ENCODE results near the gene CISD3. TPM values are rescaled to one million over a fixed set of nuclear protein-coding genes. Genes with fewer than 3 reads are reported as not detected.

The CISD3 gene
- total and polyA plus RNA-seq, 2 of the 4 experiments (the other 2 are of a cell fraction) = 1.3 to 14.1 TPM

GRCh38 chr17:38768417-38768816, 38.3 kb downstream of the CISD3 start:
- ChIA-PET CTCF (no interaction called here), POLR2A (ENCODE audit: unreplicated experiment) (no interaction called here)
- TF ChIP-seq BHLHE40 (IDR thresholded peaks at IDR 0.05; ENCODE audit: low read depth, low read length) (no peak), FOS (IDR thresholded peaks at IDR 0.05; ENCODE audit: low read depth, low read length) (no peak), MAFK (IDR thresholded peaks at IDR 0.05; ENCODE audit: low read depth, low read length) (no peak), RAD21 (IDR thresholded peaks at IDR 0.05; ENCODE audit: low read length) (no peak), USF2 (IDR thresholded peaks at IDR 0.05; ENCODE audit: low read depth, low read length) (no peak), CTCF (conservative IDR thresholded peaks at IDR 0.05; ENCODE audit: low read depth, low read length) (no peak), CHD1 (IDR thresholded peaks at IDR 0.05; ENCODE audit: low read depth, low read length) (no peak), POLR2A (IDR thresholded peaks at IDR 0.05; ENCODE audit: low read depth, low read length) (no peak), MXI1 (IDR thresholded peaks at IDR 0.05; ENCODE audit: borderline replicate concordance, low read depth, low read length) (no peak), SMC3 (IDR thresholded peaks at IDR 0.05; ENCODE audit: low read depth, low read length) (no peak), NFE2L2 (IDR thresholded peaks at IDR 0.05; ENCODE audit: low read depth, low read length) (no peak), RFX5 (IDR thresholded peaks at IDR 0.05; ENCODE audit: low read depth, low read length) (no peak), CEBPB (IDR thresholded peaks at IDR 0.05; ENCODE audit: low read depth, low read length) (no peak), MAZ (IDR thresholded peaks at IDR 0.05; ENCODE audit: borderline replicate concordance, low read depth, low read length) (no peak)
- TF ChIP-seq, protein P1, sequence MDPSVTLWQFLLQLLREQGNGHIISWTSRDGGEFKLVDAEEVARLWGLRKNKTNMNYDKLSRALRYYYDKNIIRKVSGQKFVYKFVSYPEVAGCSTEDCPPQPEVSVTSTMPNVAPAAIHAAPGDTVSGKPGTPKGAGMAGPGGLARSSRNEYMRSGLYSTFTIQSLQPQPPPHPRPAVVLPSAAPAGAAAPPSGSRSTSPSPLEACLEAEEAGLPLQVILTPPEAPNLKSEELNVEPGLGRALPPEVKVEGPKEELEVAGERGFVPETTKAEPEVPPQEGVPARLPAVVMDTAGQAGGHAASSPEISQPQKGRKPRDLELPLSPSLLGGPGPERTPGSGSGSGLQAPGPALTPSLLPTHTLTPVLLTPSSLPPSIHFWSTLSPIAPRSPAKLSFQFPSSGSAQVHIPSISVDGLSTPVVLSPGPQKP (IDR thresholded peaks at IDR 0.05; ENCODE audit: borderline replicate concordance, low read depth, low read length) = no peak
- Histone ChIP-seq H3K23ac (ENCODE audit: low read depth, low read length) (no peak overlapping the region), H3K27ac (ENCODE audit: insufficient read depth, low read length) (no peak overlapping the region), H4K91ac (ENCODE audit: insufficient read depth, low read depth, low read length) (no peak overlapping the region), H2AFZ (replicated peaks; ENCODE audit: low read length, poor library complexity) (no peak overlapping the region), H3K36me3 (ENCODE audit: control insufficient read depth, insufficient read depth, low read length) (peaks cover 73% of the 10 kb centered on the region), H3K18ac (ENCODE audit: low read depth, low read length) (no peak overlapping the region), H4K20me1 (ENCODE audit: insufficient read depth, low read length) (peaks cover 23% of the 10 kb centered on the region), H3K4me3 (ENCODE audit: insufficient read depth, low read depth, low read length) (no peak overlapping the region), H2BK120ac (ENCODE audit: low read depth, low read length) (no peak overlapping the region), H3K4ac (ENCODE audit: low read depth, low read length) (no peak overlapping the region), H2AK5ac (ENCODE audit: low read depth, low read length) (no peak overlapping the region), H2BK5ac (ENCODE audit: low read depth, low read length, poor library complexity, severe bottlenecking) (no peak overlapping the region), H4K8ac (ENCODE audit: low read depth in 2 of 2, low read length in 2 of 2) (no peak overlapping the region), H3K9ac (ENCODE audit: low read depth, low read length) (no peak overlapping the region), H4K5ac (ENCODE audit: low read depth, low read length) (no peak overlapping the region), H3K27me3 (ENCODE audit: control insufficient read depth, insufficient read depth, low read length) (no peaks in the 10 kb centered on the region), H2AK9ac (replicated peaks; ENCODE audit: low read depth, low read length, poor library complexity) (no peak overlapping the region), H2BK20ac (ENCODE audit: low read depth, low read length) (no peak overlapping the region), H3K9me3 (ENCODE audit: control insufficient read depth, insufficient read depth, low read length) (no peaks in the 10 kb centered on the region), H2BK15ac (ENCODE audit: low read depth, low read length) (no peak overlapping the region), H3K14ac (replicated peaks; ENCODE audit: low read depth, low read length) (no peak overlapping the region), H3K56ac (ENCODE audit: extremely low read depth, insufficient read depth, low read length) (no peak overlapping the region), H3K4me1 (ENCODE audit: control insufficient read depth, insufficient read depth, low read length) (no peaks in the 10 kb centered on the region), H3K9me1 (ENCODE audit: insufficient read depth, low read length) (peaks cover 7% of the 10 kb centered on the region; the same call in 1 of the 2 replicates), H3K4me2 (ENCODE audit: low read depth, low read length) (no peak overlapping the region), H3K79me1 (ENCODE audit: low read depth in 1 of 2, low read length in 2 of 2) (peaks cover 10 to 41% of the 10 kb centered on the region in 2 experiments; a peak in 3 of 4 replicates)
- DNase-seq (no peak), ATAC-seq (ENCODE audit: low read depth) (no peak)
- WGBS, 2 experiments (ENCODE audit: extremely low coverage in 2 of 2, insufficient read length in 1 of 2) = no CpG with 5 or more reads among the region's 6 CpGs
- dilution Hi-C loops (cut with HindIII; ENCODE audit: low sequenced_read_pairs, unreplicated experiment) = no loop called here
- in situ Hi-C loops (cut with MboI; ENCODE audit: low sequenced_read_pairs) = no loop called here
- no TSS peak for BruUV-seq (replicated peaks)
- intact Hi-C loops (cut with micrococcal nuclease) = no loop called here
